A673 (cell line): Measurements from ENCODE around the gene MAGED4B. TPM values are rescaled to one million over a fixed set of nuclear protein-coding genes. Genes with fewer than 3 reads are reported as not detected.
"Not testable (repeated sequence)": the region's sequence is repeated elsewhere in the genome, so short reads cannot be mapped to it uniquely, and the experiment has no call there.

ENCODE experiments used
- Bru-seq: library from RNA; stranded (reverse); fragments of 400-500 nt; gene quantifications from one replicate; lab custom pipeline; 2021; lab: Mats Ljungman, UMichigan
- BruChase-seq, 2 experiments: library from RNA; stranded (reverse); fragments of 400-500 nt; gene quantifications; one replicate each; lab custom pipeline; 2021; lab: Mats Ljungman, UMichigan
- BruUV-seq: library from RNA; stranded (reverse); fragments of 400-500 nt; replicated peaks from 2 replicates; lab custom pipeline; 2021; lab: Mats Ljungman, UMichigan
- CTCF ChIA-PET: fragments of 300-600 bp; sonication (Branson Sonifier 250); formaldehyde crosslinking; loops from one replicate; lab custom pipeline; 2022; ENCODE audit warnings: antibody characterized with exemption; lab: Charles Lee
- POLR2A ChIA-PET: fragments of 300-600 bp; sonication (Branson Sonifier 250); formaldehyde crosslinking; loops from one replicate; lab custom pipeline; 2022; ENCODE audit warnings: antibody characterized with exemption; ENCODE audit not compliant: low non-redundant PET; lab: Charles Lee
- DNase-seq: peaks from one replicate; pipeline ENCODE4 v3.0.0-alpha.2; 2015; ENCODE audit warnings: low spot score
- H3K27ac ChIP-seq: fragments of 200-600 bp; sonication (generic); 2 replicates; pipeline ENCODE4 v1.5.1; 2016; ENCODE audit warnings: mixed run types, low read depth, mild to moderate bottlenecking, mixed read lengths, antibody characterized with exemption, low read length; ENCODE audit not compliant: poor library complexity, severe bottlenecking
- H3K27me3 ChIP-seq: fragments of 200-600 bp; sonication (generic); replicated peaks from 2 replicates; pipeline ENCODE4 v1.6.1; 2017; ENCODE audit warnings: mixed run types, low read depth, mild to moderate bottlenecking, mixed read lengths, antibody characterized with exemption, low read length; ENCODE audit not compliant: insufficient read depth, poor library complexity
- H3K36me3 ChIP-seq: fragments of 200-600 bp; sonication (generic); 2 replicates; pipeline ENCODE4 v1.6.1; 2016; ENCODE audit warnings: mixed run types, mild to moderate bottlenecking, mixed read lengths, antibody characterized with exemption, low read length; ENCODE audit not compliant: insufficient read depth, poor library complexity, severe bottlenecking
- H3K4me1 ChIP-seq: fragments of 200-600 bp; sonication (generic); 2 replicates; pipeline ENCODE4 v1.6.1; 2017; ENCODE audit warnings: mixed run types, mild to moderate bottlenecking, mixed read lengths, antibody characterized with exemption, low read length; ENCODE audit not compliant: insufficient read depth, poor library complexity, severe bottlenecking
- H3K4me3 ChIP-seq: fragments of 200-600 bp; sonication (generic); 2 replicates; pipeline ENCODE4 v1.5.1; 2016; ENCODE audit warnings: low read depth, mixed run types, mild to moderate bottlenecking, mixed read lengths, low read length; ENCODE audit not compliant: poor library complexity, severe bottlenecking
- H3K9me3 ChIP-seq: fragments of 200-600 bp; sonication (generic); 2 replicates; pipeline ENCODE4 v1.6.1; 2016; ENCODE audit warnings: mixed run types, low read depth, mild to moderate bottlenecking, mixed read lengths, antibody characterized with exemption, low read length; ENCODE audit not compliant: poor library complexity, severe bottlenecking
- CTCF ChIP-seq: fragments of 300-800, 200-600 bp; sonication (generic); conservative IDR thresholded peaks from 2 replicates; pipeline ENCODE4 v1.5.1; 2017; ENCODE audit warnings: low read depth, mild to moderate bottlenecking, antibody characterized with exemption, low read length, moderate library complexity, mixed read lengths
- EZH2 ChIP-seq: fragments of 200-600 bp; sonication (generic); IDR thresholded peaks from 2 replicates; pipeline ENCODE4 v1.6.1; 2017; ENCODE audit warnings: borderline replicate concordance, low read depth, mild to moderate bottlenecking, mixed read lengths, antibody characterized with exemption, low read length; ENCODE audit not compliant: poor library complexity, severe bottlenecking
- intact Hi-C: fragments of 100-400 bp; cut with micrococcal nuclease; formaldehyde crosslinking; loops from one replicate; pipeline ENCODE4 v1.10.0; 2022; ENCODE audit not compliant: unreplicated experiment
- long read RNA-seq: library from polyadenylated mRNA; stranded (forward); transcript quantifications from one replicate; pipeline ENCODE4 v2.0.0, GENCODE V29; 2022
- total RNA-seq: library from RNA; stranded (reverse); gene quantifications from 2 replicates; pipeline ENCODE4 v1.2.3, GENCODE V29; 2021

MAGED4B gene
- total RNA-seq (59.3 and 79.9 TPM in 2 replicates), Bru-seq, nascent RNA (percentile 9 among the genes with signal in this experiment), BruChase-seq, experiment 1, labeled RNA remaining after a 2-hour chase (percentile 10 among the genes with signal in this experiment), BruChase-seq, experiment 2, labeled RNA remaining after a 6-hour chase (not detected)
- long read RNA-seq, transcript MAGED4B-211 (13 exons, 2,482 nt) = minor isoform, 21 of 125 reads
- long read RNA-seq, transcript MAGED4B-201 (13 exons, 2,578 nt) = major isoform, 45 of 125 reads
- long read RNA-seq, partial matches to known transcripts = 9 of 125 reads
- long read RNA-seq, other reads (novel, unspliced or antisense) = 49 of 125 reads

- intact Hi-C loops = not testable (repeated sequence)
Observed at GRCh38 chrX:52068666-52069640, at the start of gene MAGED4B. Gene MAGED4B, minus strand, starts transcription at chrX:52069183. Its CDS starts 1,011 bp downstream, at chrX:52068172.

GRCh38 chrX:52118262-52118661 lies 49.3 kb upstream of the MAGED4B start:
- intact Hi-C loops = no loop called here
- ChIA-PET POLR2A (no interaction called here), CTCF (no interaction called here)
- no peaks in the 10 kb centered on the region for H3K4me1 ChIP-seq
- TF ChIP-seq EZH2 = no peak
- no peak for TF ChIP-seq CTCF
- peak; percentile 5 for DNase-seq
- H3K27me3 ChIP-seq = no peaks in the 10 kb centered on the region
- H3K36me3 ChIP-seq = no peaks in the 10 kb centered on the region
- no peak overlapping the region for H3K27ac ChIP-seq
- no peak overlapping the region for H3K4me3 ChIP-seq
- no TSS peak for BruUV-seq
- H3K9me3 ChIP-seq = no peaks in the 10 kb centered on the region

More at GRCh38 chrX:52068666-52069640, at the start of gene MAGED4B:
- H3K27me3 ChIP-seq, H3K4me1 ChIP-seq, CTCF ChIA-PET, POLR2A ChIA-PET, H3K27ac ChIP-seq, H3K36me3 ChIP-seq, H3K9me3 ChIP-seq, DNase-seq, BruUV-seq, H3K4me3 ChIP-seq: not testable (repeated sequence)

- peak; percentile 22 for DNase-seq
- ChIA-PET CTCF (no interaction called here), POLR2A (no interaction called here)
- intact Hi-C loops = no loop called here
- Histone ChIP-seq H3K27ac (no peak overlapping the region), H3K27me3 (no peaks in the 10 kb centered on the region), H3K36me3 (no peaks in the 10 kb centered on the region), H3K9me3 (no peaks in the 10 kb centered on the region), H3K4me1 (no peaks in the 10 kb centered on the region), H3K4me3 (no peak overlapping the region)
- no TSS peak for BruUV-seq
- TF ChIP-seq CTCF = no peak
- no peak for TF ChIP-seq EZH2
Observed at GRCh38 chrX:52082578-52082977, 13.6 kb upstream of the MAGED4B start.
